GM19397 (cell line): Measurements from ENCODE around the gene RAB6A.
A peak's percentile ranks its signal among the peaks of the same experiment; 100 is the strongest.
"Not testable (repeated sequence)": the region's sequence is repeated elsewhere in the genome, so short reads cannot be mapped to it uniquely, and the experiment has no call there.

Experiments used
- ATAC-seq: cut with Tn5 transposase; IDR thresholded peaks from one replicate; pipeline ENCODE4 v1.9.1; 2021; ENCODE audit warnings: mild to moderate bottlenecking, moderate library complexity; ENCODE audit not compliant: unreplicated experiment

RAB6A gene

GRCh38 chr11:73766763-73767162, 5.9 kb upstream of the RAB6A start:
- ATAC-seq = no peak

DNA sequence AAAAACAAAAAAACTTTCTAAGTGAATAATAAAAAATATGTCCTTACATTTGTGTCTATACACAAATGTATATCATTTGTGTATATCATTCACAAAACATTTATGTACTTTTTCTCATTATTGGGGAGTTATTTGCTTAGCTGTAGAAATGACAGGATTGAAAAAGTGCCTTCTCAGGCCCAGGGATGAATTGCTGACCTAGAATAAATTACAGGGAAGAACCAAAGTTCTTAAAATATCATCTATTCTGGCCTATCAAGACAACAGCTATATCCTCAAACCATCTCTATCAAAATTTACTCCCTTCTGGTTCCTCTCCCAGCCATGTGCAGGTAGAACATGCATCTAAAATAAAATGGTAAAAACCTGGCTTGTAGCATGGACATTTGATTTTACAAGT, 1.9 kb upstream of the RAB6A start:
- no peak for ATAC-seq

GRCh38 chr11:73761403-73761945, 600 bp upstream of the RAB6A start:
- peak; percentile 3 for ATAC-seq

- ATAC-seq = peak; percentile 2
Observed at GRCh38 chr11:73760135-73760678, 667 bp downstream of the RAB6A start.

GRCh38 chr11:73759610-73760134, 1.2 kb downstream of the RAB6A start:
- no peak for ATAC-seq

- no peak for ATAC-seq
Observed at GRCh38 chr11:73758451-73758850, 2.4 kb downstream of the RAB6A start.

DNA sequence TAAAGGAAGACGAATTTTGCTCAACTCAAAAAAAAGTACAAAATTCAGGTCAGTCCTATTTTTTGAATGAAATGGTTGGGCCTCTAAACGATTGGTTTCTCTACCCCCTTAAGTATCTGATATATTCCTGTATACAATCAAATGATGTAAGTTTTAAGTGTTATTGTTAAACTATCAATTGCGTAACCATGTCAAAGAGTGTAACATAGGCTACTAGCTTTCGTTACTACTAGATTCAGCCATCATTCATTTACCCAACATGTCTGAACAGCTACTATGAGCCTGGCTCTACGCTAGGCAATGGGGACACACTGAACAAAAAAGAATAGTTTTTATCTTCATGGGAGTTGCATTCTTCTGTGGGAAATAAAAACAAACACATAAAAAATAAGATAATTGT, 3.3 kb downstream of the RAB6A start:
- no peak for ATAC-seq

DNA sequence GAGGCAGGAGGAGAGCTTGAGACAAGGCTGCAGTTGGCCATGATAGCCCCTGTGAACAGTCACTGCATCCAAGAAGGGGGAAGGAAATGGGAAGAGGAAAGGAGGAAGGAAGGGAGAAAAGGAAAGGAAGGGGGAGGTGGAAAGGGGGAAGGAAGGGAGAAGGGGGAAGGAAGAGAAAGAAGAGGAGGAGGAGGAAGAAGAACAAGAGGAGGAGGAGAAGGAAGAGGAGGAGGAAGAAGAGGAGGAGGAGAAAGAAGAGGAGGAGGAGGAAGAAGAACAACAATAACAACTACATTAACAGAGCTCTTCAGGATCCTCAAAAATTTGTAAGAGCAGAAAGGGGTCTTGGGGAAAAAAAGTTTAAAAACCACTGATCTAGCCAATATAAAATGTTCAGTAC, 5.2 kb downstream of the RAB6A start:
- ATAC-seq = no peak

GRCh38 chr11:73753938-73754337, 6.9 kb downstream of the RAB6A start:
- ATAC-seq = no peak

DNA sequence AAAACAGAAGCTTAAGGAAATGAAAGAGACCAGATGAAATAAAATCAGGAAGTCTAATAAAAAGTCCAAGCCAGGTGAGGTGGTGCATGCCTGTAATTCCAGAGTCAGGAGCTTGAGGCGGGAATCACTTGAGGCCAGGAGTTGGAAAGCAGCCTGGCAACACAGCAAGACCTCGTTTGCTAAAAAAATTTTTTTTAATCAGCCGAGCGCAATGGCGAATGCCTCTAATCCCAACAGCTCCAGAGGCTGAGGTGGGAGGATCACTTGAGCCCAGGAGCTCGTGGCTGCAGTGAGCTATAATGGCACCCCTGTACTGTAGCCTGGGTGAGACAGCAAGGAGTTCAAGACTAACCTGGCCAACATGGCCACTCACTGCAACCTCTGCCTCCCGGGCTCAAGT, 8.0 kb downstream of the RAB6A start:
- no peak for ATAC-seq

DNA sequence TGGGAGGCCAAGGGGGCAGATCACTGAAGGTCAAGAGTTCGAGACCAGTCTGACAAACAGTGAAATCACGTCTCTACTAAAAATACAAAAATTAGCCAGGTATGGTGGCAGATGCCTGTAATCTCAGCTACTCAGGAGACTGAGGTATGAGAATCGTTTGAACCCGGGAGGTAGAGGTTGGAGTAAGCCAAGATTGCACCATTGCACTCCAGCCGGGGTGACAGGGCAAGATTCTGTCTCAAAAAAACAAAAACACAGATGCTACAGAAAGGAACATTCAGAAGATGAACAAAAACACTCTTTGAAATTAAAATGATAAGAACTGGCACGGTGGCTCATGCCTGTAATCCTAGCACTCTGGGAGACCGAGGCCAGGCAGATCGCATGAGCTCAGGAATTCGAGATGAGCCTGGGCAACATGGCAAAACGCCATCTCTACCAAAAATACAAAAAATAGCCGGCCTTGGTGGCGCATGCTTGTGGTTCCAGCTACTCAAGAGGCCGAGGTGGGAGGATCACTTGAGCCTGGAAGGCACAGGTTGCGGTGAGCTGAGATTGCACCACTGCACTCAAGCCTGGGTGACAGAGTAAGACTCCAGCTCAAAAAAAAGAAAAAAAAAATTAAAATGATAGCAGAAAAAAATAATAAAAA, 8.5 kb downstream of the RAB6A start:
- no peak for ATAC-seq

GRCh38 chr11:73750862-73751261, 10.0 kb downstream of the RAB6A start:
- ATAC-seq = not testable (repeated sequence)

DNA sequence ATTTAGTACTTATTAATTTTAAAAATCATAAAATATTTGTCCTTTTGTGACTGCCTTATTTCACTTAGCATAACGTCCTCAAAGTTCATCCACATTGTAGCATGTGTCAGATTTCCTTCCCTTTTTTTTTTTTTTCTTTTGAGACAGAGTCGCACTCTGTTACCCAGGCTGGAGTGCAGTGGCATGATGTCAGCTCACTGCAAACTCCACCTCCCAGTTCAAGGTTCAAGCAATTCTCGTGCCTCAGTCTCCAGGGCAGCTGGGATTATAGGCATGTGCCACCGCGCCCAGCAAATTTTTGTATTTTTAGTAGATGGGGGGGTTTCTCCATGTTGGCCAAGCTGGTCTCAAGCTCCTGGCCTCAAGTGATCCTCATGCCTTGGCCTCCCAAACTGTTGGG, 10.6 kb downstream of the RAB6A start:
- ATAC-seq = no peak

DNA sequence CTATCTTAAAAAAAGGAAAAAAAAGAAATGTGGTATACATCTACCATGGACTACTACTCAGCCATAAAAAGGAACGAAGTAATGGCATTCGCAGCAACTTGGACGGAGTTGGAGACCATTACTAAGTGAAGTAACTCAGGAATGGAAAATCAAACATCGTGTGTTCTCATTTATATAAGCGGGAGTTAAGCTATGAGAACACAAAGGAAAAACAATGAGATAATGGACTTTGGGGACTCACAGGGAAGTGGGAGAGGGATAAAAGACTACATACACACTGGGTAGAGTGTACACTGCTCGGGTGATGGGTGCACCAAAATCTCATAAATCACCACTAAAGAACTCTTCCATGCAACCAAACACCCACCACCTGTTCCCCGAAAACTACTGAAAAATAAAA, 11.8 kb downstream of the RAB6A start:
- no peak for ATAC-seq

GRCh38 chr11:73748300-73748699, 12.6 kb downstream of the RAB6A start:
- no peak for ATAC-seq

DNA sequence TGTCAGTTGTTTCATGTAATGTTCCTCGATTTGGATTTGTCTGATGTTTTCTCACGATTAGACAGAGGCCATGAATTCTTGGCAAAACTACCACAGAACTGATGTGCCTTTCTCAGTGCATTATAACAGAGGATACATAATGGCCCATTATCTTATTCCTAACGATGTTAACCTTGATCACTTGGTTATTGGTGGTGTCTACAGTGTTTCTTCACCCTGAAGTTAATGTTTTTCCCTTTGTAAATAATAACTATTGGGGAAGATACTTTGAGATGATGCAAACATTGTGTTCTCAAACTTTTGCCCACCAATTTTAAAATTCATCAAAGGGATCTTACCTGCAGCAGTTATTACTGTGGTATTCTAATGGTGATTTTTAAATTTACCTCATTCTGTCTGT, 13.1 kb downstream of the RAB6A start:
- no peak for ATAC-seq

- ATAC-seq = no peak
Observed at GRCh38 chr11:73746701-73747100, 14.2 kb downstream of the RAB6A start.

DNA sequence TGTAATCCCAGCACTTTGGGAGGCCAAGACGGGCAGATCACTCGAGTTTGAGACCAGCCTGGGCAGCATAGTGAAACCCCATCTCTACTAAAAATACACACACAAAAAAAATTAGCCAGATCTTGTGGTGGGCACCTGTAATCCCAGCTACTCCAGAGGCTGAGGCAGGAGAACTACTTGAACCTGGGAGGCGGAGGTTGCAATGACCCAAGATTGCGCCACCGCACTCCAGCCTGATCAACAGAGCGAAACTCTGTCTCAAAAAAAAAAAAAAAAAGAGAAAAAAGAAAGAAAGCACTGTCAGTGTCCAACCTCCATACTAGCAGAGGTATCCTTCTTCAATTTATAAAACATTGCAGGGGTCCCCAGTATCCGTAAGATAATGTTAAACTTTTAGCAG, 17.8 kb downstream of the RAB6A start:
- no peak for ATAC-seq

- not testable (repeated sequence) for ATAC-seq
Observed at GRCh38 chr11:73735959-73736358, 24.9 kb downstream of the RAB6A start.

DNA sequence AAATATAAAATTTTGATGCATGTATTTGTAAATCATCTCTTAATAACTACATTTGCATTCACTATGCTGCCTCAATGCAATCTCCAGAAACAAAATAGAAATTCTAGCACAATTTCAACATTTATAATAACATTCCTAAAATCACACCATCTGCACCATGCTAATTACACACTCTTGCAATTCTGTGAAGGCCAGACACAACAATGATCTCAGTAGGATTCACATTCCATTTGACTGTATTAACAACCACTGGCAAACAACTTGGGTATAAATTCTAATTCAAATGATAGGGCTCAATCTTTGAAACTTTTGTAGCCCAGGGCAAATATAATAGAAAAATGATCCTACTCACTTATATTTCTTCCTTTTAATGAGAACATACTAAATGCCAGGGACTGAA, 25.9 kb downstream of the RAB6A start:
- ATAC-seq = no peak

DNA sequence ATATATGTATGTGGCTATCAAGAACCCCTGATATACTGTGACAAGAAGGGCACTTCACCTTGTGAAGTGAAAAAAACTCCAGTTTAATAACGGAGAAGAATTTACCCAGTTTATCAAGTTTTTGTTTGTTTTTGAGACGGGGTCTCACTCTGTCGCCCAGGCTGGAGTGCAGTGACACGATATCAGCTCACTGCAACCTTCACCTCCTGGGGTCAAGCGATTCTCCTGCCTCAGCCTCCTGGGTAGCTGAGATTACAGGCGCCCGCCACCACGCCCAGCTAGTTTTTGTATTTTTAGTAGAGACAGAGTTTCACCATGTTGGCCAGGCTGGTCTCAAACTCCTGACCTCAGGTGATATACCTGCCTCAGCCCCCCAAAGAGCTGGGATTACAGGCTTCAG, 26.9 kb downstream of the RAB6A start:
- not testable (repeated sequence) for ATAC-seq

GRCh38 chr11:73732936-73733335, 27.9 kb downstream of the RAB6A start:
- not testable (repeated sequence) for ATAC-seq
